ENCODE data around the gene YDJC. TPM values are rescaled to one million over a fixed set of nuclear protein-coding genes. Genes with fewer than 3 reads are reported as not detected.
A peak's percentile ranks its signal among the peaks of the same experiment; 100 is the strongest.

The YDJC gene
- total and polyA plus RNA-seq, 2 of the 4 experiments (the other 2 are of a cell fraction) = 8.1 to 23.6 TPM

- no peak overlapping the region for H4K5ac ChIP-seq (ENCODE audit: low read depth, low read length)
- H3K4me1 ChIP-seq (ENCODE audit: control insufficient read depth, insufficient read depth, low read length) = peaks cover 13% of the 10 kb centered on the region
- no peaks in the 10 kb centered on the region for H3K9me3 ChIP-seq (ENCODE audit: control insufficient read depth, insufficient read depth, low read length)
- no peak overlapping the region for H4K8ac ChIP-seq (ENCODE audit: low read depth in 2 of 2, low read length in 2 of 2)
- no peak overlapping the region for H2BK5ac ChIP-seq (ENCODE audit: low read depth, low read length, poor library complexity, severe bottlenecking)
- ATAC-seq (ENCODE audit: low read depth) (peak; percentile 40), DNase-seq (peak; percentile 23)
- ChIA-PET CTCF (interaction anchor here (1.2 kb wide), 1 partner anchor 17 kb away, joined by 4 read pairs; no protein-coding TSS in a partner anchor), POLR2A (ENCODE audit: unreplicated experiment) (no interaction called here)
- TF ChIP-seq MXI1 (IDR thresholded peaks at IDR 0.05; ENCODE audit: borderline replicate concordance, low read depth, low read length) (no peak), RFX5 (IDR thresholded peaks at IDR 0.05; ENCODE audit: low read depth, low read length) (no peak), CTCF (conservative IDR thresholded peaks at IDR 0.05; ENCODE audit: low read depth, low read length) (peak; percentile 42), MAFK (IDR thresholded peaks at IDR 0.05; ENCODE audit: low read depth, low read length) (no peak), BHLHE40 (IDR thresholded peaks at IDR 0.05; ENCODE audit: low read depth, low read length) (no peak), SMC3 (IDR thresholded peaks at IDR 0.05; ENCODE audit: low read depth, low read length) (peak; percentile 10; the same call in 1 of the 2 replicates), RAD21 (IDR thresholded peaks at IDR 0.05; ENCODE audit: low read length) (0 out of 2 replicates have a peak, but pooled peaks have one; percentile 10), ELK1 (IDR thresholded peaks at IDR 0.05; ENCODE audit: borderline replicate concordance, low read depth, low read length) (no peak)
- no peak overlapping the region for H3K27ac ChIP-seq (ENCODE audit: insufficient read depth, low read length)
- no peak overlapping the region for H2AK5ac ChIP-seq (ENCODE audit: low read depth, low read length)
- no peak overlapping the region for H2BK20ac ChIP-seq (ENCODE audit: low read depth, low read length)
- no peaks in the 10 kb centered on the region for H3K27me3 ChIP-seq (ENCODE audit: control insufficient read depth, insufficient read depth, low read length)
- H3K18ac ChIP-seq (ENCODE audit: low read depth, low read length) = no peak overlapping the region
- H3K9me1 ChIP-seq (ENCODE audit: insufficient read depth, low read length) = peaks cover 16% of the 10 kb centered on the region
- 54% methylated on average over 3 of the region's 8 CpGs; no CpG with 5 or more reads in 1 of the 2 experiments for whole genome bisulfite sequencing, 2 experiments (ENCODE audit: extremely low coverage in 2 of 2, insufficient read length in 1 of 2)
- no peak overlapping the region for H3K4me2 ChIP-seq (ENCODE audit: low read depth, low read length)
- dilution Hi-C loops (cut with HindIII; ENCODE audit: low sequenced_read_pairs, unreplicated experiment) (no loop called here), intact Hi-C loops (cut with micrococcal nuclease) (no loop called here), in situ Hi-C loops (cut with MboI; ENCODE audit: low sequenced_read_pairs) (no loop called here)
- no peak overlapping the region for H3K23ac ChIP-seq (ENCODE audit: low read depth, low read length)
- no peak overlapping the region for H2AFZ ChIP-seq (replicated peaks; ENCODE audit: low read length, poor library complexity)
- H3K4ac ChIP-seq (ENCODE audit: low read depth, low read length) = no peak overlapping the region
- H2BK15ac ChIP-seq (ENCODE audit: low read depth, low read length) = no peak overlapping the region
- peaks cover 80% of the 10 kb centered on the region for H4K20me1 ChIP-seq (ENCODE audit: insufficient read depth, low read length)
- no peak overlapping the region for H3K9ac ChIP-seq (ENCODE audit: low read depth, low read length)
- peak overlapping the region; percentile 33 for H2AK9ac ChIP-seq (replicated peaks; ENCODE audit: low read depth, low read length, poor library complexity)
- H3K56ac ChIP-seq (ENCODE audit: extremely low read depth, insufficient read depth, low read length) = no peak overlapping the region
- no peak overlapping the region for H3K14ac ChIP-seq (replicated peaks; ENCODE audit: low read depth, low read length)
- H3K79me1 ChIP-seq (ENCODE audit: low read depth in 1 of 2, low read length in 2 of 2) = peaks cover 30 to 92% of the 10 kb centered on the region in 2 experiments
- no peak overlapping the region for H2BK120ac ChIP-seq (ENCODE audit: low read depth, low read length)
- H3K36me3 ChIP-seq (ENCODE audit: control insufficient read depth, insufficient read depth, low read length) = peaks cover 24% of the 10 kb centered on the region
- no TSS peak for BruUV-seq (replicated peaks)
- H3K4me3 ChIP-seq (ENCODE audit: insufficient read depth, low read depth, low read length) = no peak overlapping the region
- H4K91ac ChIP-seq (ENCODE audit: insufficient read depth, low read depth, low read length) = no peak overlapping the region
These were observed 5.5 kb downstream of the YDJC start for GRCh38 chr22:21624120-21624879.

All from IMR-90 (cell line).